NB4 (cell line): Measurements from ENCODE around the gene C5.

Experiments used
- MYC ChIP-seq: IDR thresholded peaks from 2 replicates; pipeline ENCODE4 v1.6.1; 2011; ENCODE audit warnings: low read depth, low read length
- POLR2A ChIP-seq: IDR thresholded peaks from 2 replicates; pipeline ENCODE4 v1.6.1; 2011; ENCODE audit warnings: mild to moderate bottlenecking; ENCODE audit not compliant: insufficient read length; ENCODE audit errors: extremely low read depth
- TF ChIP-seq, protein P1 (sequence below): IDR thresholded peaks from one replicate; pipeline ENCODE4 v1.5.1; 2012; ENCODE audit warnings: low read depth, low read length
- TF ChIP-seq, protein P2 (sequence below): IDR thresholded peaks from 2 replicates; pipeline ENCODE4 v1.6.1; 2011; ENCODE audit warnings: low read depth, low read length

DNA sequence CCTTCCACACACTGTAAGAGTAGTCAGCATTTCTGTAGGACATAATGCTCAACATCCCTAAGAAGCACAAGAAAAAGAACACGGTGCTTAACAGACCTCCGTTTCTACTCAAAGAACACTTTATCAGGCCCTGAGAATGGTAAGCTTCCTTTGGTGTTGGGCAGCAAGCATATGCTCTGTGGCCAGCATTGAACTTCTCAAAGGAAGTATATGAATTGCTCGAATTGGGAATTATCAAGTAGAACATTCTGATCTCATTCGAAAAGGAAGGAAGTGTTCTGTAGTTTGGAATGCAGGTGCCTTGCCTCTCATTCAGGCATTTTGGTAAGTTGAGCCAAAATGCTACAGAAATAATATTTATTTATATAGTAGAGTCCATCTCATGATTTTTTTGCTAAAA lies 61.0 kb downstream of the C5 start:
- TF ChIP-seq, protein P1, sequence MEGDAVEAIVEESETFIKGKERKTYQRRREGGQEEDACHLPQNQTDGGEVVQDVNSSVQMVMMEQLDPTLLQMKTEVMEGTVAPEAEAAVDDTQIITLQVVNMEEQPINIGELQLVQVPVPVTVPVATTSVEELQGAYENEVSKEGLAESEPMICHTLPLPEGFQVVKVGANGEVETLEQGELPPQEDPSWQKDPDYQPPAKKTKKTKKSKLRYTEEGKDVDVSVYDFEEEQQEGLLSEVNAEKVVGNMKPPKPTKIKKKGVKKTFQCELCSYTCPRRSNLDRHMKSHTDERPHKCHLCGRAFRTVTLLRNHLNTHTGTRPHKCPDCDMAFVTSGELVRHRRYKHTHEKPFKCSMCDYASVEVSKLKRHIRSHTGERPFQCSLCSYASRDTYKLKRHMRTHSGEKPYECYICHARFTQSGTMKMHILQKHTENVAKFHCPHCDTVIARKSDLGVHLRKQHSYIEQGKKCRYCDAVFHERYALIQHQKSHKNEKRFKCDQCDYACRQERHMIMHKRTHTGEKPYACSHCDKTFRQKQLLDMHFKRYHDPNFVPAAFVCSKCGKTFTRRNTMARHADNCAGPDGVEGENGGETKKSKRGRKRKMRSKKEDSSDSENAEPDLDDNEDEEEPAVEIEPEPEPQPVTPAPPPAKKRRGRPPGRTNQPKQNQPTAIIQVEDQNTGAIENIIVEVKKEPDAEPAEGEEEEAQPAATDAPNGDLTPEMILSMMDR = no peak
- no peak for TF ChIP-seq POLR2A
- no peak for TF ChIP-seq MYC
- TF ChIP-seq, protein P2, sequence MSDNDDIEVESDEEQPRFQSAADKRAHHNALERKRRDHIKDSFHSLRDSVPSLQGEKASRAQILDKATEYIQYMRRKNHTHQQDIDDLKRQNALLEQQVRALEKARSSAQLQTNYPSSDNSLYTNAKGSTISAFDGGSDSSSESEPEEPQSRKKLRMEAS = no peak
